Fibroblast of mammary gland (primary cell): Measurements from ENCODE around the gene DIDO1.

Experiments
- DNase-seq: peaks from one replicate; pipeline ENCODE4 v3.0.0-alpha.2; 2010; ENCODE audit warnings: low read depth
- H3K4me3 ChIP-seq: 2 replicates; pipeline ENCODE4 v1.5.1; 2011; ENCODE audit warnings: low read depth, mild to moderate bottlenecking, low read length, moderate library complexity; ENCODE audit not compliant: control insufficient read depth
- TF ChIP-seq, protein P1 (sequence below): conservative IDR thresholded peaks from 2 replicates; pipeline ENCODE4 v1.5.1; 2011; ENCODE audit warnings: low read depth, low read length, inconsistent platforms; ENCODE audit not compliant: control insufficient read depth, insufficient read depth

DIDO1 gene

DNA sequence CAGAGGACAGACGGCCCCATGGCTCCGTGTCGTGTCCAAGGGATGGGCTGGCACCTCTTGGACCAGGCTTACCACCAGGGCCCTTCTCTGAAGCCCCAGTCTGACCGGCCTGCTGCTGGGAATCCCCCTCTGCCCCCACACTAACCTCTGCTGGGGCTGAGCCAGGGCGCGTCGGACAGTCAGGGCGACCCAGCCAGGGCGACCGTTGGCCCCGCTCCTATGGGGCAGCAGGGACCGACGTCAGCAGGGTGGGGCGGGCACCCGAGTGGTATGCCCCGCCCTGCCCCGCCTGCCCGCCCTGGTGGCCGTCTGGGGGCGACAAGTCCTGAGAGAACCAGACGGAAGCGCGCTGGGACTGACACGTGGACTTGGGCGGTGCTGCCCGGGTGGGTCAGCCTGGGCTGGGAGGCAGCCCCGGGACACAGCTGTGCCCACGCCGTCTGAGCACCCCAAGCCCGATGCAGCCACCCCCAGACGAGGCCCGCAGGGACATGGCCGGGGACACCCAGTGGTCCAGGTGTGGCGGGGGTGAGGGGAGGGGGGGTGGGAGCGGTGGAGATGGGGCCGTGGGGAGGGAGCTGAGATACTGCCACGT, 26.2 kb upstream of the DIDO1 start, which contains the start of gene SLC17A9:
Gene SLC17A9 (plus strand): TSS at position 337 of the 595 bp plus-strand sequence. CDS start 122 bp downstream, at position 459.
- TF ChIP-seq, protein P1, sequence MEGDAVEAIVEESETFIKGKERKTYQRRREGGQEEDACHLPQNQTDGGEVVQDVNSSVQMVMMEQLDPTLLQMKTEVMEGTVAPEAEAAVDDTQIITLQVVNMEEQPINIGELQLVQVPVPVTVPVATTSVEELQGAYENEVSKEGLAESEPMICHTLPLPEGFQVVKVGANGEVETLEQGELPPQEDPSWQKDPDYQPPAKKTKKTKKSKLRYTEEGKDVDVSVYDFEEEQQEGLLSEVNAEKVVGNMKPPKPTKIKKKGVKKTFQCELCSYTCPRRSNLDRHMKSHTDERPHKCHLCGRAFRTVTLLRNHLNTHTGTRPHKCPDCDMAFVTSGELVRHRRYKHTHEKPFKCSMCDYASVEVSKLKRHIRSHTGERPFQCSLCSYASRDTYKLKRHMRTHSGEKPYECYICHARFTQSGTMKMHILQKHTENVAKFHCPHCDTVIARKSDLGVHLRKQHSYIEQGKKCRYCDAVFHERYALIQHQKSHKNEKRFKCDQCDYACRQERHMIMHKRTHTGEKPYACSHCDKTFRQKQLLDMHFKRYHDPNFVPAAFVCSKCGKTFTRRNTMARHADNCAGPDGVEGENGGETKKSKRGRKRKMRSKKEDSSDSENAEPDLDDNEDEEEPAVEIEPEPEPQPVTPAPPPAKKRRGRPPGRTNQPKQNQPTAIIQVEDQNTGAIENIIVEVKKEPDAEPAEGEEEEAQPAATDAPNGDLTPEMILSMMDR: no peak
- peak; percentile 50 for DNase-seq
- peak within 1 kb of the TSS; percentile 52 for H3K4me3 ChIP-seq

GRCh38 chr20:62951896-62952372, 25.6 kb upstream of the DIDO1 start:
- H3K4me3 ChIP-seq: peak overlapping the region; percentile 52
- TF ChIP-seq, protein P1: no peak
- no peak for DNase-seq

DNA sequence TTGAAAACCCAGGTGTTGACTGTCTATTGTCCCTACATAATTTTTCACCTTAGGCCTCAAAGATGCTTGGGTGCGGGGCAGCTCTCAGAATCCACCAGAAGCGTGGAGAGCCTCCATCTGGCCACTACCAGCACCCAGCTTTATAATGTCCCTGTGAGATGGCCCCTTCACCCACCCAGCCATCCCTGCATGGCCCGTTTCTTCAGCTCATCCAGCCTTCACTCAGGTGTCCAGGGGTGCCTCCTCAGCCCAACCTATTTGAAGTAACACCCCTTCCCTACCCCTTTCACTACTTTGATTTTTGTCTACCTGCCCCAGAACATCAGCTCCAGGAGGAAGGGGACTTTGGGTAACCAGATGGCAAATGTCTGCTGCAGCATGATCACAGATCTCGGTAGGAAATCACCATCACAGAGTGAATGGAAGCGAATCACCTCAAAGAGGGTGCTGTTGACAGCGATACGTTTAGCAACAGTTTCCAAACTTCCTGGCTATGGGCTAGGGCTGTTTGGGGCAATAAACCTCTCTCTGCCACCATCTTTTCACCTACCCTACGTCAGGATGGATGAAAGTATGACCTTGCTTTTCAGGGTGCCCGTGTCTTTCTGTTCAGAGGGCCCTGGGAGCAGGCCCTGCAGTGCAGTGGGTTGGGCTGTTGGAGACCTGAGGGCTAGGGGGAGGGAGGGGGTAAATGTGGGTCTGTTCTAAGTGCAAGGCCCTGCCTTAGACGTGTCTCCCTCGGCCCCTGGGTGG, 25.0 kb upstream of the DIDO1 start:
- TF ChIP-seq, protein P1: no peak
- H3K4me3 ChIP-seq: no peak overlapping the region
- DNase-seq: no peak

GRCh38 chr20:62950741-62951140, 24.4 kb upstream of the DIDO1 start:
- no peak overlapping the region for H3K4me3 ChIP-seq
- DNase-seq: no peak
- TF ChIP-seq, protein P1: no peak

GRCh38 chr20:62949962-62950361, 23.7 kb upstream of the DIDO1 start:
- no peak for DNase-seq
- no peak overlapping the region for H3K4me3 ChIP-seq
- TF ChIP-seq, protein P1: no peak

GRCh38 chr20:62949153-62949821, 23.0 kb upstream of the DIDO1 start:
- TF ChIP-seq, protein P1: no peak
- DNase-seq: no peak
- no peak overlapping the region for H3K4me3 ChIP-seq
